Activated CD4-positive, CD25-positive, alpha-beta regulatory T cell treated with anti-CD3 and anti-CD28 coated beads, Interleukin-2, amount 50 U/mL, for 16 hours (primary cell): Measurements from ENCODE around the gene ASIP.
A peak's percentile ranks its signal among the peaks of the same experiment; 100 is the strongest.
"Not testable (repeated sequence)": the region's sequence is repeated elsewhere in the genome, so short reads cannot be mapped to it uniquely, and the experiment has no call there.

Experiments
- DNase-seq: peaks from one replicate; pipeline ENCODE4 v3.0.0-alpha.2; 2020; ENCODE audit warnings: low read depth, low spot score

ASIP gene

DNA sequence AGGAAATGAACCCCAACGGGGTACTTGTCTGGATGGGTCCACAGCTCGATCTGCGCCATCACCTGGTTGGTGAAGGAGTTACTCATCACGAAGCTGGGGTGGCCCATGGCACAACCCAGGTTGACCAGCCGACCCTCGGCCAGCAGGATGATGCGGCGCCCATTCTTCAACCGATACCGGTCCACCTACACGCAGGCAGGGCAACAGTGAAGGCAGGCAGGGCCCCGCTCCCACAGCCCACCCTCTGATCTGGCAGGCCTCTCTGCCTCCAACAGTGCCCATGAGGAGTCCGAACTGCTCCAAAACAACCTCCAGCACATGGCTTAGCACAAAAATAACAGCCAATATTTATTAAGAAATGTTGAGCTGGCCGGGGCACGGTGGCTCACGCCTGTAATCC, 44.2 kb downstream of the ASIP start:
- no peak for DNase-seq

DNA sequence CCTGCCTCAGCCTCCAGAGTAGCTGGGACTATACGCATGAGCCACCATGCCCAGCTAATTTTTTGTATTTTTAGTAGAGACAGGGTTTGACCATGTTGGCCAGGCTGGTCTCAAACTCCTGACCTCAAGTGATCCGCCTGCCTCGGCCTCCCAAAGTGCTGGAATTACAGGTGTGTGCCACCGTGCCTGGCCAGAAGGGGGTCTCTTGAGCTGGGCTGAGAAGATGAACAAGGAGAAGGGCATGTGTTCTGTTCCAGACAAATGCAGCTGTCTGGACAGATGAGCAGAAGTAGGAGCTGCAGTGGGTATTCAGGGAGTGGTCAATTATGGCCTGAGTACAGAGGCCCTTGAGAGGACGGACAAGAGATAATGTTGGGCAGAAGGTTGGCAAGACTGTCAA, 46.3 kb downstream of the ASIP start:
- not testable (repeated sequence) for DNase-seq

DNA sequence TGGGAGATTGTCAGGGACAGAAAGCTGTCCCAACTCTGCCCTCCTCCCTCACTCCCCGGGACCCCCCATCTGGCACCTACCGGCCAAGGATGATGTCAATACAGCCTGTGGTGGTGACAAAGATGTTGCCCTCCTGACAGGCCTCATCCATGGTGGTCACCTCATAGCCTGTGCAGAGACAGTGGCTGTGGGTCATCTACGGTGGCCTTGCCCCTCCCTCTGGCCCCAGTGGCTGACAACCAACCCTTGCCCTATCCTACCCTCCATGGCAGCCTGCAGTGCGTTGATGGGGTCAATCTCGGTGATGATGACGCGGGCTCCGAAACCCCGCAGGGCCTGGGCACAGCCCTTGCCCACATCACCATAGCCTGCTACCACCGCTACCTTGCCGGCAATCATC, 49.2 kb downstream of the ASIP start:
- no peak for DNase-seq

DNA sequence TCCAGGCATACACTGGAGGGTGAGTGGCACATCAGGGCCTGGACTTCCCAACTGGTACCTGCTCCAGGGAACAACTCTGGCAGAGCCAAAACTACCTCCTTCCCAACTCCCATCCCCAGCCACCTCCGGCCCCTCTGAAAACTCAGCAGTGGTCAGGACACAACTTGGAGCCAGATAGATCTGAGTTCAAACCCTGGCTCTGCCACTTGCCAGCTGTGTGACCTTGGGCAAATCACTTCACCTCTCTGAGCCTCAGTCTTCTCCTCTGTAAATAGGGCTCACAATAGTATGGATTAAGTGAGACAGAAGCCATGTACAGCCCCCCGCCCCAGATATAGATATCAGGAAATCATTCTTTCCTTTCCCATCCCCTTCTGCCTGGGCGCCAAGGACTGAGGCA, 51.3 kb downstream of the ASIP start:
- no peak for DNase-seq

DNA sequence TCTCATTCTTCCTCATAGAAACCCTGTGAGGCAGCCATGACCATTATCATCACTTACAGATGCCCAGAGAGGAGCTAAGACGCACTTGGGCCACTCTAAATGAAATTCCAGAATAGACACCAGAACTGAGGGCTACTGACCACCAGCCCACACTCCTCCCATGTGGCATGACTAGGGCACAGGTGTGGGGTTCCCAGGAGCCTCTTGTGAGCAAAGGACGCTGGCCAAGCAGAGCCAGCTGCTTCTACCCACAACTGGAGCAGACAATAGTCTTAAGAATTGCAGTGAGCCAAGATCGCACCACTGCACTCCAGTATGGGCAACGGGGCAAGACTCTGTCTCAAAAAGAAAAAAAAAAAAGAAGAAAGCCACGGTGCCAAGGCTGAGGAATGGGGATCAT, 51.9 kb downstream of the ASIP start:
- DNase-seq = no peak

DNA sequence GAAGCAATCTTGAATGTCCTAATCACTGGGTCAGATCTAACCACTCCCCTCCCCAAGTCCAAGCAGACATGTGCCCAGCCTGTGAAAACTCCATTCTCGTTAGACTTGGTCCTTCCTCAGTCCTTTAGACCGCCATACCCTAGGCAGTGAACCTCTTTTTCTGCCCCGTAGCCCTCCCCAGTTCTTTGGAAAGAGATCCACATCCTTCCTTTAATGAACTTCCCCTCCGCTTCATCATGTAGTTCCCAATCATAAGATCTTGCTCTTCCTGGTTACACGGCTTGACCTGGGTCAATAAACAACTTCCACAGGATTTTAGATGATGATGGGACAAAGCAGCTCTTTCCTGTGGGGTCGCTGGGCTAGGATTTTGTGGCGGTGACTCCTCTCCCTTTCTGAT, 52.4 kb downstream of the ASIP start:
- no peak for DNase-seq

DNA sequence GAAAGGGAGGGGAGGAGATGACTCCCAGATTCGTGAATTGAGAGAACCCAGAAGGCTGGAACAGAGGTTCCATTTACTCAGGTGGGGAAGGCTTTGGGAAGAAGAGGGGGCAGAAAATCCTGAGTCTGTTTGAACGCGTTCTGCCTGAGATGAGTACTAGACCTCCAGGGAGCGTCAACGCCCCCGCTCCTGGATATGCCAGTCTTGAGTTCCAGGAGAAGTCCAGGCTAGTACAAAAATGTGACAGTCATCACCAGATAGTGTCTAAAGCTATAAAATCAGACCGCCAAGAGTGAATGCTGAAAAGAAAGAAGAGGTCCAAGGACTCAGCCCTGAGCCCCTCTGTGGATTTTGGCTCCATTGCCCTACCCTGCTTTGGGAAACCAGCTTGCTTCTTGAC, 53.3 kb downstream of the ASIP start:
- no peak for DNase-seq

DNA sequence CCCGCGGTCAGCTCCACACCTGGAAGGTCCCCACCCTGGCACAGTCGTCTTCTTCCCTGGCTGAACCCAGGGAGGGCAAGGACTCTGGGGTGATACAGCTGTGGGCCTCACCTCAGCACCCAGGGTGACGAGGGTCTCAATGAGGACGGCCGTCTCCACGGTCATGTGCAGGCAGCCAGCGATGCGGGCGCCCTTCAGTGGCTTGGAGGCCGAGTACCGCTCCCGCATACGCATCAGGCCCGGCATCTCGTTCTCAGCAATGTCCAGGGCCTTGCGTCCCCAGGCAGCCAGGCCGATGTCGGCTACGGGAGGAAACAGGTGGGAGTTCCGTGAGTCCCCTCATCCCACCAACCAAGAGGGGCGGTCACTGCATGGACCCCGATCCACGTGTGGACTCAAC, 54.1 kb downstream of the ASIP start:
- no peak for DNase-seq

DNA sequence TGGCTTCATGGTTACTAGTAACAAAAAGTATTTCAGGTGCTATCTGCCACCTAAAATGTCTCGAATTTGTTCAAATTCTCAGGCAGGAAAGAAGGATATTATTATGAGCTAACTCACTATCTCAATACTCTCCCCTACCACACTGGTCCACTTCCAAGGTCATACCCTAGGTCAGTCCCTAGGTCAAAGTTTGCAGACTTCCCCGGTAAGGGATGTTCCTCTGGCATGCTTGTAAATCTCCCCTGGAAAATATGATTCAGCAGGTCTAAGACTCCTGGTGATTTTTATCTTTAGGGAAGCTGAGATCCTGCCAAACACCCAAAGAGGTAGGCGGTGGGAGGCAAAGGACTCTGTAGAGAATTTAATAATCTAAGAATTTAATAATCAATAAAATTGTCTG, 55.2 kb downstream of the ASIP start:
- no peak for DNase-seq

DNA sequence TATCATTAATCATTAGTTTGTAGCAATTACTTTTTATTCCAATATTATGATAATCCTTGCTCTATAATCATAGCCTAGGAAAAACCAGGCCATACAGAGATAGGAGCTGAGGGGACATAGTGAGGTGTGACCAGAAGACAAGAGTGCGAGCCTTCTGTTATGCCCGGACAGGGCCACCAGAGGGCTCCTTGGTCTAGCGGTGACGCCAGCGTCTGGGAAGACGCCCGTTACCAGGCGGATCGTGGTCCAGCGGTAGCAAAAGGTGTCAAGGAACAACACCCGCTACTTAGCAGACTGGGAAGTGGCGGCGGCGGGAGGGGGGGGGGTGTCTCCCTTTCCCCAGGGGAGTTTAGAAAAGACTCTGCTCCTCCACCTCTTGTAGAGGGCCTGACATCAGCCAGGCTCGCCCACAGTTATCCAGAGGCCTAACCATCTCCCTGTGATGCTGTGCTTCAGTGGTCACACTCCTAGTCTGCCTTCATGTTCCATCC, 57.1 kb downstream of the ASIP start:
- DNase-seq = not testable (repeated sequence)

DNA sequence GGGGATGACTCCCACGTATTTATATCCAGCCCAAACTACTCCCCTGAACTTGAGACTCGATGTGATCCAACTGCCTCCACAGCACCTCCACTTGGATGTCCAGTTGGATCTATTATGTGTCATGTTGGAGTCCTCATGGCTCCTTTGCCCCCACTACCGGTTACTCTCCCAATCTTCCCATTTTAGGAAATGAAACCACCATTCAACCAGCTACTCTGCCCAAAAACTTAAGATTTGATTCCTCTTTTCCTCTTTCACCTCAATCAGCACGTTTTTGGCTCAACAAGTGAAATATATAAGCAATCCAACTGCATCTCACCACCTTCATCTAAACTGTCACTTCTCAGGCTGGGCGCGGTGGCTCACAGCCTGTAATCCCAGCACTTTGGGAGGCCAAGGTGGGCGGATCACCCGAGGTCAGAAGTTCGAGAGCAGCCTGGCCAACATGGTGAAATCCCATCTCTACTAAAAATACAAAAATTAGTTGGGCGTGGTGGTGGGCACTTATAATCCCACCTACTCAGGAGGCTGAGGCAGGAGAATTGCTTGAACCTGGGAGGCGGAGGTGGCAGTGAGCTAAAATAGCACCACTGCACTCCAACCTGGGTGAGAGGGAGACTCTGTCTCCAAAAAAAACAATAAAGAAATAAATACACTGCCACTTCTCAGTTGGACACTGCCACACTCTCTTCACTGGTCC, 58.5 kb downstream of the ASIP start:
- DNase-seq = no peak

DNA sequence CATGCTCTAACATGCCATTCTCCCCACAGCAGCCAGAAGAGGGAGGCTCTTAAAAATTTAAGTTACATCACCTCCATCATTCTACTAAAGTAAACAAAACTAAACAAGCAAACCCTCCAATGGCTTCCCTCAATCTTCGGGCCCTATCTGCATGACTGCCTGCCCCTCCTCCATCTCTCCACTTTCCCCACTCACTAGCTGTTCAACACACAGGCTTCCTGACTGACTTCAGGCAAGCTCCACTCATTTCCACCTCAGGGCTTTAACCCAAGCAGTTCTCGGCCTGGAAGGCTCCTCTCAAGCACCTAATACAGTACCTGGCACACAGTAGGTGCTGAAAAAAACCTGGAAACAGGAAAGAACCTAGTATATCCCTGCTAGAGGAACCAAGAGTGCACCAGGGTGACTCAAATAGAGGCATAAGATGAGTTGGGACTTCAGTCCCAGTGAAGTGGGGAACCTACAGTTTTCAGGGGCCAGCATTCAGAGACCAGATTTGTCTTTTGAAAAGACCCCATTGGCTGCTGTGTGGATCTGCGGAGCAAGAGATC, 59.1 kb downstream of the ASIP start:
- no peak for DNase-seq

DNA sequence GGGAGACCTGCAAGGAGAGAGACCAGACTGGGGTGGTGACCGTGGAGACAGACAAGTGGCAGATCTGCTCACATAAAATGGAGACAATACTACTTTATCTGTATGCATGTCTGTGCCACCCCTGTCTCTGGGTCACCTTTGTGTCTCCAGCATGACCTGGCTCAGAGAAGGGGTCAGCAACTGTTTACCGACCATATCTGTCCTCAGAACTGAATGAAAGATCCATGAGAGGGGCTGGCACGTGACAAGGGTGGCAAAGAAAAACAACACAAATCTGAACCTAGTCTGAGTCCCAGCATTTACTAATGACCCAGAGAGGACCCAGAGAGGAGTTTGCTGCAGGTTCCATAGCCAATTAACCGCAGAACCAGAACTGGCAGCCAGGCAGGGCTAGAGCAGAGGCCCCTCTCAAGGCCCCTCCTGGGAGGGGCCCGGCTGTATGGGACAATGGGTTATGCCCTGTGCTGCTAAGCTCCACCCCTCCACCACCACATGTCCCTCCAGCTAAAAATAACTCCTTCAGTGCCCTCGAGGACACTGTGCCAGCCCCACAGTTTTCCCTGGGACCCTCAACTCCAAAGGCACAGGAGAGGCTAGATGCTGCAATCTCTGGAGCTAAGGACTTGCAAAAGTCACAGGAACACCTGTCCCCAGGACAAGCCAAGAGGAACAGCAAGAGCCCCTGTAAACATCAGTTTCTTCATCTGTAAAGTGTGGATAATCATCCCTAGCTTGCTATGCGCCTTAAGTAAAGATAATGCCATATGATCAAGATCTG, 59.8 kb downstream of the ASIP start:
- DNase-seq = no peak

DNA sequence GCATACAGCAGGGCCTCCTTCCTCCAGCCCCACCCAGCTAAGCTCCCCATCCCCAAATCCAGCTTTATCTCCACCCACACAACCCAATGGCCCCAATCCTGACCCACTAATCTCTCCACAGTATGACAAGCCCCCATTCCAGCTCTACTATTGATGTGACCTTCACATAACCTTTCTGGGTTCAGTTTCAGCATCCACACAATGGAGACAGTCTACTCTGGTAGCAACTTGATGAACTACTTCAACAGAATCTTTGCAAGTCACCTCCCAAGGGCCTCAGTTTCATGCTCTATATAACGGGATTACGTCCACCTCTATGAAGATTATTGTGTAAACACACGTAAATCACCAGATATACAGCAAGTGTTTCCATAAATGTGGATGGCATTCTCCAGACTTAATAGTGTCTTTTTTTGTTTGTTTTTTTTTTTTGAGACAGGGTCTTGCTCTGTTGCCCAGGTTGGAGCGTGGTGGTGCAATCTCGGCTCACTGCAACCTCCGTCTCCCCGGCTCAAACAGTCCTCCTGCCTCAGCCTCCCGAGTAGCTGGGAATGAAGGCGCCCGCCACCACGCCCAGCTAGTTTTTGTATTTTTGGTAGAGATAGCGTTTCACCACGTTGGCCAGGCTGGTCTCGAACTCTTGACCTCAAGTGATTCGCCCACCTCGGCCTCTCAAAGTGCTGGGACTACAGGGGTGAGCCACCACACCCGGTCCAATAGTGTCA, 60.5 kb downstream of the ASIP start:
- no peak for DNase-seq

DNA sequence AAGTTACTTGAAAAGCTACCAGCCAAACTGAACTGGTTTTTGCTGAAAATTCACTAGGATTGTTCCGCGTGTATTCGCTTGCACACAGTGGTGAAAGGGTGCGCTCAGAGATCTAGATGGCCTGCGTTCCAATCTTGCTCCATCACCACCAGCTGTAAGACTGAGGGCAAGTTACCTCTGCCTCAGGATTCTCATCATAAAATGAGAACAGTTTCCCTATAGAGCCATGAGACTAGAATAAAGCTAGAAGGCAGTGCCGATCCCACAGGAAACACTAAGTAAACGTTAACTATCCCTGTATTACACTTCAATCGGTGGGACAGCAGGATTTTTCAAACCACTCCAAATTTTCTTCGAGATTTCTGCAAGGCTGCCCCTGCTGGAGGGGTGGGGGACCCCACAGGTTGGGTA, 61.1 kb downstream of the ASIP start:
- DNase-seq = no peak

DNA sequence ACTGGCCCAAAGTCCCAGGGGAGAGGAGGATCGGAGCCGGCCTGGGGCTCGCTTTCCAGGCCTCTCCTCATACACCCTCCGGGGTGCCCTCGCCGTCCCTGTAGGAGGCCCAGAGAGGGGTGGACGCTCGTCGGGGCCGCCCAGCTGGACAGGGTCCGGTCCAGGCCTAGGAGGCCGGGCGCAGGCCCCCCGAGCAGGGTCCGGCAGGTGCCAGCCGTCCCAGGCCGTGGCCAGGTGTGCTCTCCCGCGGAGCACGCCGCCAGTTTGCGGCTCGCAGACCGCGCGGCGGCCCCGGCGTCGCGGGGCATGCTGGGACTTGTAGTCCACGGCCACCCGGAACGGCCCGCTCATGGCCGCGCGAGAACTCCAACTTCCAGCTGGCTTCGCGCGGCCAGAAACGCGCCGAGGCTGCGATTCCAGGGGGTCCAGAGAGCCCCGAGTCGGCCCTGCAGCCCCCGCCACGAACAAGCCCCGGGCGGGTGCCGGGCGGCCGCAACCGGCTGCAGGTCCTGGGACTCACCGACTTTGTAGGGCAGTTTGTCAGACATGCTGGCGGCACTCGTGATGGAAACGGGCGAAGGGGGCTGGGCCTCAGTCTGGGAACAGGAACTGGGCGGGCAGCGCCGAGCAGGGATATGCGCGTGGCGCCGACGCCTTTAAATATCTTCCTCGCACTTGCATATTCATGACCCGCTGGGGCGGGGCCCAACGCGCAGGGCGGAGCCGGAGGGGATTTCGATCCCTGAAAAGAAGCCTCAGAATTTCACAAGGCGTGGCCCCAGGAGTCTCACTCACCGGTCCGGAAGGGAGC, 61.7 kb downstream of the ASIP start, which contains the start of gene AHCY:
TSS of gene AHCY (minus strand) at position 633 of the 811 bp plus-strand sequence. CDS start at position 548, 85 bp downstream.
- peak; percentile 84 for DNase-seq

DNA sequence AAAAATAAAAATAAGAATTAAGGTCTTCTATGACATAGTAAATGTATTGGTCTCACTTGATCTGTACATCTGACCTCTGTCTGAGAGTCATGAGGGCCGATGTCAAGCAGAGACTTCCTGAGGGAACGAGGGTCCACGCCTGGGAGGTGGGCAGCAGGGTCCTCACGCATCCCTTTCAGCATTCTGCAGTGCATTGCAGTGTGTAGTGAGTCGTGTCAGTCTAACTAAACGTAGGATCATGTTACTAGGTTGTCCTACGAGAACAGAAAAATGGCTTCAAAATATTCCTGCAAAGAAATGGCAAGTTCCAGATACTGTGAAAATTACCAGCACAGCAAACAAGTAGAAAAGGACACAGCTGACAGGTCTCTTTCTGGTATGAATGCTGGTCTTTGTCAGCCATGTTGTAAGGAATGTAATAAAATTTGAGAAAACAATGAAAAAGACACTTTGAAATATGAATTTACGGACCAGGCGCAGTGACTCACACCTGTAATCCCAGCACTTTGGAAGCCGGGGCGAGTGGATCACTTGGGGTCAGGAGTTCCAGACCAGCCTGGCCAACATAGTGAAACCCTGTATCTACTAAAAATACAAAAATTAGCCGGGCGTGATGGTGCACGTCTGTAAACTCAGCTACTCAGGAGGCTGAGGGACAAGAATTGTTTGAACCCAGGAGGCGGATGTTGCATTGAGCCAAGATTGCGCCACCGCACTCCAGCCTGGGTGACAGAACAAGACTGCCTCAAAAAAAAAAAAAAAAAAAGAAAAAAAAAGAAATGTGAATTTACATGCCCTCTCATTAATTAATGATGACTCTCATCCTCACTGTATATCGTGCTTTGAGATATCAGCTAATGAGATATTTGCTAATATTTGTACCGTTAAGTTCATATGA, 64.4 kb downstream of the ASIP start:
- DNase-seq = no peak

DNA sequence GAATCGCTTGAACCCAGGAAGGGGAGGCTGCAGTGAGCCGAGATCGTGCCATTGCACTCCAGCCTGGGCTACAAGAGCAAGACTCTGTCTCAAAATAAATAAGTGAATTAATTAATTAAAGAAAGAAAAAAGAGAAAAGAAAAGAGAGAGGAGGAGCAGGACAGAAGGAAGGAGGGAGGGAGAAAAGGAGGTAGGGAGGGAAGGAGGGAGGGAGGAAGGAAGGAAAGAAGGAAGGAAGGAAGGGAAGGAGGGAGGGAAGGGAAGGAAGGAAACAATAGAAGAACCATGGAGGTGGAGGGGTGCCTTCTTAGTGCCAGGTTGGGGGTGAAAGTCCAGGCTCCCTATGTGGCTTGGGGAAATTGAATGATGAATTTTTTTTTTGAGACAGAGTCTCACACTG, 68.5 kb downstream of the ASIP start:
- DNase-seq = no peak

DNA sequence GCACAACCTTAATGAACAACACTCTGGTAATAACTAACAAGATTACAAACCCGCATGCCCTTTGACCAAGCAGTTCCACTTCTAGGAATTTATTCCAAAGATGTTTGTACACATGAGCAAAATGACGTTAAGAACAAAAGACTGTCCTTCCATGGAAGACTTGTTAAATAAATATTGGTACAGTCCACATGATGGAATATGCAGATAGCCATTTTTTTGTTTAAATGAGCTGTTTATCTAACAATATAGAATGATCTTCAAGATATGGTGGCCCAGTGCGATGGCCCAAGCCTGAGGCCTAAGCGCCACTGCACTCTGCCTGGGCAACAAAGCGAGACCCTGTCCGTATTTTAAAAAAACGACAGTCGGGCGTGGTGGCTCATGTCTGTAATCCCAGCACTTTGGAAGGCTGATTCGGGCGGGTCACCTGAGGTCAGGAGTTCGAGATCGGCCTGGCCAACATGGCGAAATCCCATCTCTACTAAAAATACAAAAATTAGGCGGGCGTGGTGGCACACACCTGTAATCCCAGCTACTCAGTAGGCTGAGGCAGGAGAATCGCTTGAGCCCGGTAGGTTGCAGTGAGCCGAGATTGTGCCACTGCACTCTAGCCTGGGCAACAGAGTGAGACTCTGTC, 69.4 kb downstream of the ASIP start:
- DNase-seq = no peak
